ENCODE results near the gene FOXN3.
A peak's percentile ranks its signal among the peaks of the same experiment; 100 is the strongest.

Gene FOXN3

DNA sequence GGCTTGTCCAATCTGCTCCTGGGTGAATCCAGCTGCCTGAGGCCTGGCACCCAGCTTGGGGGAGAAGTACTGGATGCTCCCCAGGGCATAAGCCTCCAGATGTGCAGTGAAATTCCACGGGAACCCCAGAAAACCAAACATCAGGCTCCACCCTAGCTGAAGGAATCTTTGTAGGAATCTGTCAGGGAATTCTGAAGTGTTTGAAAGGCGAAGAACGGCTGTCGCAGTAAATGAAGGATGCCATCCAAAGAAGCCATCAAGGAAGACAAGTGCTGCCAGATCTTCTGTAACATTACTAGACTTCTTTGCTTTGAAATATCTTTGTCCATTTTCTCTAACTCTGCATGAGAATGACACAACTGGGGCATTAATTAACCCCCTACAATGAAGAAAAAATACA, 219.4 kb downstream of the FOXN3 start:
- no peak for DNase-seq (ENCODE audit: low spot score)

DNA sequence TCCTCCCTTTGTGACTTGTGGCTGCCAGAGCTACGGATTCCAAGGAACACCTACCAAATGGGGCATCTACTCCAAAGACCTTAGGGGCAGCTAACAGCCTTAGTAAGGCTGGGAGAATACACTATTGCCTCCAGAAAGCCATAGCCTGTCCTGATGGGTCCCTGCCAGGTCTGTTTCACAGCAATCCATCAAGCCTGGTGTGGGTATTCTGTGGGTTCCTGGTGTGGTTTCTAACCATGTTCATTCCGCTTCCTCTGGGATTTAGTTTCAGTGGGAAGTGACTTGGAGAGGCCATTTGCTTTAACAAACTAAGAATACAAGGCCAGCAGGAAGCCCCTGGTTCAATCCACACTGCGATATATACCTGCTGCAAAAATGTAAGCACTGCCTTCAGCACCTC, 220.5 kb downstream of the FOXN3 start:
- DNase-seq (ENCODE audit: low spot score): no peak

DNA sequence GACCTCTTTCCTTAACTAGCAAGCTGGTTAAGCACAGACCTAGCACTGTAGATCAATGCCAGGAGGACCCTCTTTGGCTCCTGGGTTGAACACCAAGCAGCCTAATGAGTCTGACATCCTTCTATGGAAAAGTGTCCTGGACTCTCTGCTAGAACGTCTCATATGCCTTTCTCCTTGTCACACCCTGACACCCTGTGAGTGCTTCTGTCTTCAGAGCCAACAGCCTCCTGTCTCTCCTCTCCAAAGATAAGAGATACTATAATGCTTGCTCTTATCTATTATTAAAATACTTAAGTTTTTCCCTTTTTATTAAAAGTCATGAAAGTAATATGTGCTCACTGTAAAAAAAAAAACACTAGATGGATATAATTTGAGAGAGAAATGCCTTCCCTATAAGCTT, 222.7 kb downstream of the FOXN3 start:
- no peak for DNase-seq (ENCODE audit: low spot score)

DNA sequence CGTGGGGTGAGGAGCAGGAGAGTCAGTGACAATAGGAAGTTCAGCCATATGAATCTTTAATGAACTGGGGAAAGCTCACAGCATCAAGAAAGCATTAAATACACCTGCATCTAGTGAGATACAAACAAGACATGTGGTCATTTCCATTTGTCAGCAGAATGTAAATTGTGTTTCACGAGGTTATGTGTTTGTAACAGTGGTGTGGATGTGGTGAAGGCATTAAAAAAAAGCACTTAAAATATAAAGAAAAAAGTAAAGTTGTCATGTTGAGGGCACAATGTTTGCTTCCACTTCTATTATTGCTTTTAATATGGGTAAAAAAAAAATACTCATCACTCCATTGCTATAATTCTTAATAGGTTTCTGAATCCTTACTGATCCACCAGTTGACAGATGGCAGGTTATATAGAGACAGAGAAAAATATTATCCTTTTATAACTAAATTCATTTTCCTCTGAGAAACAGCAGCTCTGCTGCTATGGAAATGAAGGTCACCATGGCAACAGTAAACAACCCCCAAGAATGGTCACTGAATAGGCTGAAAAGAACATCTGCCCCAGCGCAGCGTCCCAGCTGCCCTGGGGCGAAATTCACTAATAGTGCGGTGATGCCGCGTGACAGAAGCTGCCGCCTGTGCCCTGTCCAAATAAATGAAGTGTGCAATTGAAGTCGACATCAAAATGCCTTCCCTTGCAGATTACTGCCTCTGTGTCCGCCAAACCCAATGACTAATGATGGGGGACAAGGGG, 226.1 kb downstream of the FOXN3 start:
- no peak for DNase-seq (ENCODE audit: low spot score)

DNA sequence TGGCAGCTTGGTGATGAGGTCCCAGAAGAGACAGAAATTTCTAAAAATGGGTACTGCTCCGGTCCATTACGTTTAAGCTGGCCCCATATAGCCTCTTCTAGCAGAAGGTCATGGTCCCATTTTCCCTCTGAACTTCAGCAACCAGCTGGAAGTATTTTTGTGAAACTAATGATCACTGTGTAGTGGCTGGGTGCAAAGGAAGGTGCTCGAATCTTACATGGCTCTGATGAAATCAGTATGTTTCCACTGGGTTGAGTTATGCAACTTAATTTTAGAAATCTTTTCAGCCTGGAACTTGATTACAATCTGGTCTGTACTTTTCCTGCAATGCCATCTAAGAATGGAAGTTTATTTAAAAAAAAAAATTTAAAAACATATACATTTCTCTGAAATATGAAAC, 228.5 kb downstream of the FOXN3 start:
- no peak for DNase-seq (ENCODE audit: low spot score)

DNA sequence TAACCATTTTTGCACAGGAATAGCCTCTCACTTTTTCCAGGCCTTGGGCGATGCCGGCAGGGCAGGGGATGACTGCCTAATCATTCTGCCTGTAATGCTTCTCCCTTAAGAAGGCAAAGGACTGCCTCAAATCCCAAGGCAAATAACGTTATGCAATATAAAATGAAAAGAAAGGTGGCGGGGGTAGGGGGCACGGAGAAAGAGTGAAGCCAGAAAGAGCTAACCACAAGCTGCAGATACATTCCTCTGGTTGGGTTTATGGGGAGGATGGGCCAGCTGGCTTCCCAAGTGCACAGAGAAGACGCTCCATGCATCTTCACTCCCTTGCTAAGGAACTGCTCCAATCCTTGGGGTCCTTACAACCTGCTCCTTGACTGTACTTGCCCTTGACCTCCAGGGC, 229.5 kb downstream of the FOXN3 start:
- no peak for DNase-seq (ENCODE audit: low spot score)

DNA sequence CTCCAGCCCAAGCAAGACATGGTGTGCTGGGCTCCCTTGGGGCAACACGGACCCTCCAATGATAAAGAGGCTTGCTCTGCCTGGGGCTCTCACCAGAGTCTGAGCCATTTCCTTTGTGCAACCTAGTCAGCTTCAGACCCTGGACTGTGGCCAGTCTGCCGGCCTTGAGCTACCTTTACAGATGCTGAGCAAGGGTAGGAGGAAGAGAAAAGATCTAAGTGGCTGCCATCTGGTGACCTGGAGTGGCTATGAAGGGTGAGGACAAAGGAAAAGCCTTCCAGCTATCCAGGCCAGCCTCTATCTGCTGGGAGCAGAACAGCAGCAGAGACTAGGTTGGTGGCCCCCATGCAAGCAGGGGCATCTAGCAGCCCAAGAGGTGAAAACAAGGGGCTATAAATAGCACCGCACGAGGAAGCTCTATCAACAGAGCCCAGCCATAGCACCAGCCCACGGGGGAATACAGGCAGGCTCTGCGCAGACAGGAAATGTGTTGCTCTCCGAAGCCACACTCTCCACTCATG, 230.1 kb downstream of the FOXN3 start:
- no peak for DNase-seq (ENCODE audit: low spot score)

DNA sequence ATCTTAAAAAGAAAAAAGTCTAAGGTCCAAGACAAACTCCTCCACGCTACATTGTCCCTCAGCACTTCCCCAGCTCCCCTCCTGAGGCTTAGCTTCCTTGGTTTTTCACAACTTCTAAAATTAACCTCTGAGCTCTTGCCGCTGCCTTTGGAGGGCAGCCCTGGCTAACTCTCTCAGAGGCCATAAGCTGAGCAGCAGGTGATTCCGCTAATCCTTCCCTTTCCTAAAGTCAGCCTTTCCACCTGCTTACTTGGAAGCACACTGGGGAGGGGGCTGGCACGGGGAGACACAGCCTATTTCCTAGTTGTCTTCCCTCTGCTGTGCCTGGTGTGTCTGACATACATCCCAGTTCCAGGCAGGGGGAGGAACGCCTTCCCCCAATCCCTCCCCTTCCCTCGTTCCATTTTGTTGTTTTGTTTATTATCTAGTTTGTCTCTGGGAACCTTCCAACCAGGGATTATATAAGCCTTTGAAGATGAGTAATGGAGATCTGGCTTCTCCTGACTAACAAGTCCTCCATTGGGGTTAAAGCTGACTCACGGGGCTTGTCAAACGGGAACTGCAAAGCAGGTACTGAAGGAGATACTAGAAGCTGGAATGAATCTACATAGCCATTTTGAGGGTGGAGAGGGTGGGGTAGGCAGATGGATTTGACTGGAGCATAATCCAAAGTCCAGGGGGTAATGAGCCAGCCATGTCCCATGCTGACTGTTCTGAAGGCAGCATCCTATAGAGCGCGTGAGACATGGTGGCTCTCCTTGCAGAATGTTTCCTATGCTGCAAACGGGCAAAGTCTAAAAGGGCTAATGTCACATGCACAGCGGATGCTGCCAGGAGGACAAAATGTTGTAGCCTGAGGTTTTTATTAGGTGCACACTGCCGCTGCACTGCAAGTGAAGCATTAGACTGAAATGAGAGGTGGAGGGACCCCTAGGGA, 230.8 kb downstream of the FOXN3 start:
- DNase-seq (ENCODE audit: low spot score): peak; percentile 10

DNA sequence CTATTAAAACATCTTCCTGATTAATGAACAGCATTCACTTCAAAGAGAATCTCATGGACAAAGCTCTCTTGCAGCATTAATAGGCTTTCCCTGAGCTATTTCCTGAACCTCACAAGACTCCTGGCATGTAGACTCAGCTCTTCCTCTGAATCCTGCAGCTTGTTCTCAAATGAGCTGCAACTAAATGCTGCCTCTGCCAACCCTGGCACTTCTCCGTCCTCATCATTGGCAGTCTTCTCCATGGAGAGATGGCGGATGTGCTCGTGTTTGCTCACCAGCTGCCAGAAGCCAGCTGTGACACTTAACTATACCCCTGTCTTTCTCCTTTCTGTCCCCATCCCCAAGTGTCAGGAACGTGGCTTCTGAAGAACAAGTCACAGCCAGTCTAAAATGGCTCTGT, 232.1 kb downstream of the FOXN3 start:
- DNase-seq (ENCODE audit: low spot score): no peak

DNA sequence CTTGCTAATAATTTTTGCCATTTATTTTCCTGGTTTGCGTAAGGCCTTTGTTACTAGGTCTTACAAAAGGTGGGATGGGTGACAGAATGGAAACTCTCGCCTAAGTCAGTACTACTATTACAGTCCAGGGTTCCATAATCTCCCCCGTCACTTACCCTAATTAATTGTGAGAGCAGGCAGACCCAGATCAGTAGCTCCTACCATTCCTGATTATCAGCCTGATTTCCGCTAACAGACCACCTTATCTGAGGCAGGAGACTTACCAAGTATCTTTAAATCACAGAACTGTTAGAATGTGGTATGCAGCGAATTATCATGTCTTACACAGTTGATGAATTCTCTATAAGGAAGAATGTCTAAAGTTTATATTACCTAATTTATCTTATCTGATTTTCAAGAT, 234.7 kb downstream of the FOXN3 start:
- no peak for DNase-seq (ENCODE audit: low spot score)

DNA sequence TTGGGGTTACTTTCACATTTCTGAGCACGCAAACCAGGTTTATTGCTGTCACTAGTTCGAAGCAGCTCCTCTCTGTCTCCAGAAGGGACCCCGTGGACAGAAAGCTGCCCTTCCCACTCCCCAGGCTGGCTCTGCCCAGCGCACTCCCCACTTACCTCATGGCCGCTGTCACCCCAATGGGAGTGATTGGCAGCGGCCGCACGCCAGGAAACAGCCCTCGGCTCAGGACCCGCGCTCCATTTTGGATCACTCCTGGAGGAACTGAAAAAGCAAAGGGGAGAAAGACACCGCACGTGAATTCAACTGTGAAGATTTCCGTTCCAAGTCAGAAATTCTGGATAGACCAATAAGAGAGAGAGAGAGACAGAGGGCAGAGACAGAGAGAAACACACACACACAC, 236.5 kb downstream of the FOXN3 start:
- DNase-seq (ENCODE audit: low spot score): no peak

DNA sequence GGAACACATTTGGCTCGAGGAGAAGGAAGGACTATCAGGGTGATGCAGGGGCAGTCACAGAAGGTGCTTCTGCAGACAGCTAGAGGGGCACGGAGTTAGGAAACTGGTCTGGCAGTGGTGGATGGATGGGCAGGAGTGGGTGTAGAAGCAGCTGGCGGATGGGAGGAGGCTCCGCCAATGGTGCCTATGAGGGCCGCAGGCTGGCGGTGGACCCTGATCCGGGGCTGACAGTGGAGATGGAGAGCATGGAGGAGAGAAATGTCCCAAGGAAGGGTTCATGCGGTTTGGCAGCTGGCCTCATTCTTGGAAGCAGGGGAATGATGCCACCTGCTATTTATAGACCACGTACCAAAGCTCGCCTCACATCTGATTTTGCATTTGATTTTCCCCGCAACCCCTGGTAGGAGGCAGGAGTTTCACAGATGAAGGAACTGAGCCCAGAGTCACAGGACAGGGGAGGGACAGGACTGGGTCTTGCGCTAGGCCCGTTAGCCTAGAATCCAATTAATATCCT, 237.1 kb downstream of the FOXN3 start:
- no peak for DNase-seq (ENCODE audit: low spot score)

DNA sequence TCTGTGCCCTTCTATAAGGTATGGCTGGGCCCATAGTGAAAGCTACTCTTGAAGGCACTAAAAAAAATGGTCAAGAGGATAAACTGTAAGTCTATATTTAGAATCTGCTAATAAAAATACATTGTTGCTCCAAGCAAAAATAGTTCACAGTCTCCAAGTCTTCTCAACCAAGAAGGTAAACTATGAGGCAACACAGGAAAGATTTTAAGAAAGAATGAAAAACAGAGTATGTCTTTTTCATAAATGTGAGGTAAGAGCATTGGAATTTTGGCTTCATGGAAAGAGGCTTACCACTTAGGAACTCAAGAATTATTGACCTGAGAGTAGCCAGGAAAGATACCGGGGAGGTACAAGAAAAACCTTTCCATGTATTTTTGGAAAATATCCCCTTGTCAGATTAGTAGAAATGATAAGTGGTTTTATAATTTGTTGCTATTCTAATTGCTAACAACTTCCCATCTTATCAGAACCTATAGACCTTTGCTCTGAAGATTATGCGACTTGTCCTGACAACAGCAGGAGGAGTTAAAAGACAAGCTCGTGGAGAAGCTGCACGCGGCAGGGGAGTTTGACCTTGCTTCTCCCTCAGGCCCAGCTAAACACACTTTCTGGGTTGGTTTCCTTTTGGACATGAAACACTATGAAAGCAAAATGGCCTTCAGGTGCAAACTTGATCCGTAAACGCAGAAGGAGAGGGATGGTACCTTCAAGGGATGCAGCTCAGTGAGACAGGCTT, 238.1 kb downstream of the FOXN3 start:
- DNase-seq (ENCODE audit: low spot score): no peak

DNA sequence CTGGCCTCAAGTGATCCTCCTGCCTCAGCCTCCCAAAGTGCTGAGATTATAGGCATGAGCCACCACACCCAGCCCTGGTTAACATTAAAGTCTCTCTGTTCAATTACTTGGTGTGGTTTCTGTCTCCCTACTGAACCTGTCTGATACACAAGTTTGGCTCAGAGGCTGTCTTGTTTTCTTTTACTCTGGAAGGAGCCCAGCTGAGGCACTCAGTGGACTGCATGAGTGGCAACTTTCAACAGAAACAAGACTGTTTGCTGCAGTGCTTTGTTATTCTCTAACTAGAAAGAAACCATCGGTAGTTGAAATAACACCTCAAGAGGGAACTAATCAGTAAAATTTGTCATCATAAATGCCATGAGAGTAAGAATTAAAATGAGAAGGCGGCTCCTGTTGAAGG, 238.7 kb downstream of the FOXN3 start:
- DNase-seq (ENCODE audit: low spot score): no peak

DNA sequence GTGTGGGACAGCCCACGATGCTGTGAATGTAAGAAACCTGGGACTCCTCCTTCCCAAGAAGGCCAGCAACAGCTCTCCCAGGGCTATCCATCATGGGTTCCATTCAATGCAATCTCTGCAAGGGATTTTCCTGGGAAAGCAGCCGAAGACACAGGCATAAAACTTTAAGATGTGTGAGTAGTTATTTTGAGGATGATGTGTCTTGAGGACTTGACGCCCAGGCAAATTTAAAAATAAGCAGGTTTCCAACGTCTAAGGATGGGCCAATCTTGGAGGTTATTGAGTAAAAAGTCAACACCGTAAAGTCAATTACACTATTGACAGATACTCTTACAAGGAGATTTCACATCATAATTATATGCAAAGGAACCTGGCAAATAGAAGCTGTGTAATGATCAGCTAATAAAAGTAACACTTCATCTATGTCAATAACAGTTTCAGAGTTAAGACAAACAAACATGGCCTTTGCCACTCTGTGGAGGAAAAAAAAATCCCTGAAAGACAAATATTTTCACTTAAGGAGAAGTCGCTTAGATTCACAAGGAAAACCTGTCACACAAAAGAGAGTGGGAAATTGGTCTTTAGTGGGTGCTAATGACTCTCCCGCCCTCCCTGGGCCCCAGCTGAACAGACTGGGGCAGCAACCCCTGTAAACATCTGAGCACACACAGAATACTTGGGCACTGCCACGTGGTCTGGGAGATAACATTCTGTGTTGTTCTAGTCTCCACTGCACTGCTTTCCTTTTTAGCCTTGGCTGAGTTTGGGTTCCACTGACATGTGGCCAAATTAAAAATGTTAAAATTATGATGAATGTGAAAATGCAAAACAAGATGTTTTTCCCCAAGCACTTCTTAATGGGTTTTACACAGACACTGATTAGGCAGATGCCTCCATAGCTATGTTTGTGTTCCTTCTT, 240.9 kb downstream of the FOXN3 start:
- no peak for DNase-seq (ENCODE audit: low spot score)

DNA sequence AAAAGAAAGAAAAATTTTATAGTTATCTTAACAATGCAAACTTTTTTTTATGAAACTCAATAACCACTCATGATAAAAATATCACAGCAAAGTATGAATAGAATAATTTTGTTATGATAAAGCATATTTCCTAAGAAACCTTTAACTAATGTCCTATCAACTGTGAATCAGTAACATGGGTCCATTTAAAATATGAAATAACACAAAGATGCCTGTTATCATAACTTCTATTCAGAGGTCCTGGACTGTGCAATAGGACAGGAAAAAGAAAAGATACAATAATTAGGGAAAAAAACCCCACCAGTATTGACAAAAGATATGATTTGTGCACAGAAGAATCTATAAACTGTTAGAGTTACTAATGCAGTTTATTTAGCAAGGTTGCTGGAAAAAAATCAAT, 245.4 kb downstream of the FOXN3 start:
- DNase-seq (ENCODE audit: low spot score): no peak

DNA sequence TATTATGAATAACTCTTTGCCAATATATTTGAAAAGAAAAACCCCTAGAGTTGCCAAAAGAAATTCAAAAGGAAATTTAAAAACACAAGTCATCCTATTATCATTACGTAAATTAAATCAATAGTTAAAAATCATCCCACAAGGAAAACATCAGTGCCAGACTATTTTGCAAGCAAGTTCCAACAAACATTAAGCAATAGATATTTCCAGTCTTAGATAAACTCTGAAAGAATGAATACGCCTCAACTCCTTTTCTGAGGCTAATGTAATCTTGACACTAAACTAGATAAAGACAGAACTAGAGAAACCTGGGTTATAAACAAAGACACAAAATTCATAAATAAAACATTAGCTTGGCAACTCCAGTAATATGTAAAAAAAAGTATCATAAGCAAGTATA, 245.9 kb downstream of the FOXN3 start:
- no peak for DNase-seq (ENCODE audit: low spot score)

DNA sequence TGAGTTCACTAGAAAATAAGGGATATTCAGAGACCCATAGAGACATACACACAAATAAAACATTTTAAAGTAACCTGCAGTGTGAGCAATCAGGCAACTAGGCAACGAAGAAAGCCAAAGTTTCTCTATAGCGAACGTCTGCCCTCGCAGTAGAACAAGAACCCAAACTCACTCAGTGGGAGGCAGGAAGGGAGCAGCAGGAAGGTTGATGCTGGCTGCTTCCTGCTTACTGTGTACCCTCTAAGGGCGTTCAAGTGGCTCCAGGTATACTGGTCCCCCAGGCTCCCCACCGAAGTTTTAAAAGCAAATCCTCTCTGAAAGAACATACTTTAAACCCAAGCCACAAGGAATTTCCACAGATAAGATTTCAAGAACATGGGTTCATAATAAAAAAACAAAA, 249.3 kb downstream of the FOXN3 start:
- DNase-seq (ENCODE audit: low spot score): no peak

DNA sequence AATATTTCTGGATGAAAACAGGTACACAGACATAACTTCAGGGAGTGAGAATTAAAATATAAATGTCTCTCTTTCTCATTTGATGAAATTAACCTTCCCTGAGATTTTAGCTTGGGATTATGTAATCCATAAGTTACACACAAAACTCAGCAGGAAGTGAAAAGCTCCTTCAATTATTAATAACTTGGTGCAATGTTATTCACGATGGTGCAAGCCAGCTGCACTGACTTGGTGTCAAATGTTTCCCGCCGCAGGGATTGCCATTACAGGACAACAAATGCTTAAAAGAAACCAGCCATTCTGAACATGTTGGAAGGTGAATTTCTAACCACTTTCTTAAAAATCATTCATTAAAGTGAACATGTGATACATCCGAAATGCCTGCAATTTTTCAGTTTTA, 250.4 kb downstream of the FOXN3 start:
- no peak for DNase-seq (ENCODE audit: low spot score)

DNA sequence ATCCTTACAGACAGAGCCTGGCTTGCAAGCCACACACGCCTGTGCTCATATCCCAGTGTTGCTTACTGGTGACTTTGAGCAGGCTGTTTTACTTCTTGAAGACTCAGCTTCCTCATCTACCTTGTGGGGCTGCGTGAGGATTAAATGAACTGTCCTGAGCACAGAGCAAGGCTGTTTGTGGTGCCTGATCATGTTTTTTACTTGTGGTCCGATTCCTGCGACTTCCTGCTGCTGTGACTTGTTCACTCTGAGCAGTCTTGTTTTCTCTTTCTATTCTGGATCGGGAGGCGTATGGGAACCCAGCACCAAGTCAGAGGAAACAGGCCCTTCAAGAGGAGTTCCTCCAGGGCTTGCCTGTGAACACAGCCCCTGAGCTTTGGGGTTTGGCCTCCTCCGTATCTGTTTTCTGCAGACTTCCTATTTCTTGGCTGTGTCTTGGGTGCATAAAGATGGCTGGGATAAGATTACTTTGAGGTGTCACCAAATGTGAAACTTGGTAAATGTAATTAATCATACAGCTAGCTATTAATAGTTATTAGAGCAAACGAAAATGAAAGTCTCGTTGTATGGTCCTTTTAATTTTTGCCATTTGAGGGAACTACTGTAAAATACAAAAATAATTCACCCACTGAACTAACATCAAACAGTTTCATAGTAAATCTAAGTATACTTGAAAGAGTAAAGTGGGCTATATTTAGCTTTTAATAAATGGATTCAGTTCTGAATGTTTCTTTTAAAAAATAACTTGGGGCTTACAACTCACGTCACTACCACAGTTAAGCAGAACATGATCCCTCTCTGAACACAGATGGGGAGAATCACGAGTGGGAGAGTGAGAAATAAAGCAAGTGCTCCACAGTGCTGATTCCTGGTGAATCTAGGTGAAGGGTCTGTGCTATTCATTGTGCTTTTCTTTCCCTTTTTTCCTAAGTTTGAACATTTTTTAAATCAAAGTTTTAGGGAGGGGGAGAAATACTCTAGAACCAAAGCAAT, 251.5 kb downstream of the FOXN3 start:
- DNase-seq (ENCODE audit: low spot score): no peak
